ENCODE data around the gene S100A10.

The S100A10 gene

GRCh38 chr1:151976858-151977257 is 16.8 kb downstream of the S100A10 start:
- peak; percentile 62 for ATAC-seq
- TF ChIP-seq ZFP3 (CRISPR knock-in tag; IDR thresholded peaks at IDR 0.05) (0 out of 2 replicates have a peak, but pooled peaks have one; percentile 43), ZC3H10 (CRISPR knock-in tag; IDR thresholded peaks at IDR 0.05) (0 out of 2 replicates have a peak, but pooled peaks have one; percentile 1), ZNF565 (CRISPR knock-in tag; conservative IDR thresholded peaks at IDR 0.05; ENCODE audit: low read depth) (no peak), ZNF8 (CRISPR knock-in tag; IDR thresholded peaks at IDR 0.05) (no peak), GLIS3 (CRISPR knock-in tag; IDR thresholded peaks at IDR 0.05) (no peak), ISL1 (CRISPR knock-in tag; IDR thresholded peaks at IDR 0.05) (no peak), OSR1 (CRISPR knock-in tag; IDR thresholded peaks at IDR 0.05) (no peak), SNAI2 (CRISPR knock-in tag; IDR thresholded peaks at IDR 0.05) (no peak), TCF4 (CRISPR knock-in tag; IDR thresholded peaks at IDR 0.05; ENCODE audit: borderline replicate concordance) (no peak)
- TF ChIP-seq, protein P1, sequence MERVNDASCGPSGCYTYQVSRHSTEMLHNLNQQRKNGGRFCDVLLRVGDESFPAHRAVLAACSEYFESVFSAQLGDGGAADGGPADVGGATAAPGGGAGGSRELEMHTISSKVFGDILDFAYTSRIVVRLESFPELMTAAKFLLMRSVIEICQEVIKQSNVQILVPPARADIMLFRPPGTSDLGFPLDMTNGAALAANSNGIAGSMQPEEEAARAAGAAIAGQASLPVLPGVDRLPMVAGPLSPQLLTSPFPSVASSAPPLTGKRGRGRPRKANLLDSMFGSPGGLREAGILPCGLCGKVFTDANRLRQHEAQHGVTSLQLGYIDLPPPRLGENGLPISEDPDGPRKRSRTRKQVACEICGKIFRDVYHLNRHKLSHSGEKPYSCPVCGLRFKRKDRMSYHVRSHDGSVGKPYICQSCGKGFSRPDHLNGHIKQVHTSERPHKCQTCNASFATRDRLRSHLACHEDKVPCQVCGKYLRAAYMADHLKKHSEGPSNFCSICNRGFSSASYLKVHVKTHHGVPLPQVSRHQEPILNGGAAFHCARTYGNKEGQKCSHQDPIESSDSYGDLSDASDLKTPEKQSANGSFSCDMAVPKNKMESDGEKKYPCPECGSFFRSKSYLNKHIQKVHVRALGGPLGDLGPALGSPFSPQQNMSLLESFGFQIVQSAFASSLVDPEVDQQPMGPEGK (CRISPR knock-in tag; IDR thresholded peaks at IDR 0.05; ENCODE audit: borderline replicate concordance), result no peak

GRCh38 chr1:151976015-151976343 is 17.7 kb downstream of the S100A10 start:
- ATAC-seq, result no peak
- TF ChIP-seq, protein P2, sequence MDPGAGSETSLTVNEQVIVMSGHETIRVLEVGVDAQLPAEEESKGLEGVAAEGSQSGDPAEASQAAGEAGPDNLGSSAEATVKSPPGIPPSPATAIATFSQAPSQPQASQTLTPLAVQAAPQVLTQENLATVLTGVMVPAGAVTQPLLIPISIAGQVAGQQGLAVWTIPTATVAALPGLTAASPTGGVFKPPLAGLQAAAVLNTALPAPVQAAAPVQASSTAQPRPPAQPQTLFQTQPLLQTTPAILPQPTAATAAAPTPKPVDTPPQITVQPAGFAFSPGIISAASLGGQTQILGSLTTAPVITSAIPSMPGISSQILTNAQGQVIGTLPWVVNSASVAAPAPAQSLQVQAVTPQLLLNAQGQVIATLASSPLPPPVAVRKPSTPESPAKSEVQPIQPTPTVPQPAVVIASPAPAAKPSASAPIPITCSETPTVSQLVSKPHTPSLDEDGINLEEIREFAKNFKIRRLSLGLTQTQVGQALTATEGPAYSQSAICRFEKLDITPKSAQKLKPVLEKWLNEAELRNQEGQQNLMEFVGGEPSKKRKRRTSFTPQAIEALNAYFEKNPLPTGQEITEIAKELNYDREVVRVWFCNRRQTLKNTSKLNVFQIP (CRISPR knock-in tag; IDR thresholded peaks at IDR 0.05; ENCODE audit: borderline replicate concordance, low read depth), result no peak
- TF ChIP-seq ZFP3 (CRISPR knock-in tag; IDR thresholded peaks at IDR 0.05), result no peak

- ATAC-seq, result no peak
- no peak for TF ChIP-seq ZNF565 (CRISPR knock-in tag; conservative IDR thresholded peaks at IDR 0.05; ENCODE audit: low read depth)
- TF ChIP-seq PPARA (CRISPR knock-in tag; IDR thresholded peaks at IDR 0.05; ENCODE audit: borderline replicate concordance), result no peak
- TF ChIP-seq TCF4 (CRISPR knock-in tag; IDR thresholded peaks at IDR 0.05; ENCODE audit: borderline replicate concordance), result no peak
- no peak for TF ChIP-seq ZFP3 (CRISPR knock-in tag; IDR thresholded peaks at IDR 0.05)
Measured at GRCh38 chr1:151975311-151976014, 18.2 kb downstream of the S100A10 start.

DNA sequence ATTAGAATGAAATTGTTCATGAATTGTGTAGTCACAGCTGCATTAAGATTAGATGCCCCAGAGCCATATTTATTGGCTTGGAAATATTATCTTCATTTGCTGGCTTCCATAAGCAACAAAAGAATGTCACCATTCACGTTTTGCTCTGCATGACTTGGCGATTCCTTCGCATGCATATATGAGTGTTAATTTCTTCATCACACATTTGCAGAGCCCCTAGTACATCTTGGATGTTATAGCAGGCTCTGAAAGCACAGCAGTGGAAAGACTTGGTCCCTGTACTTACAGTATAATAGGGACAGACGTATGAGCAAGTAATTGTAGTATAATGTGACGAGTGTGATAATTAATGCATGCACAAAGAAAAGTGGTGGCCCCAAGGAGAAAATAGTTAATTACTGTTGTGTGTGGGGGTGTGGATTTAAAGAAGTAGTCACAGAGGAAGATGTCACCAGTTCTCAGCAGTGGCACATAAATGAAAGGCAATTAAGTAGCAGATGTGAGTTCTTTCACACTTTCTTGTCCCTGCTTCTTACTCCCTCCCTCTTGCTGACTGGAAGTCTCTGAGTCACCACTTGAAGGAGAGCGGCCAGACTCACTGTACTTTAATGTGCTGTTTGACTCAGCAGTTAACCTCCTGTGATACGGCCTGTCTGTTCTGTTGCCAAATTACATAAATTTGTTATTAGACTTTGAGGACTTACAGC is 21.0 kb downstream of the S100A10 start:
- peak; percentile 77 for ATAC-seq
- no peak for TF ChIP-seq TSHZ2 (CRISPR knock-in tag; IDR thresholded peaks at IDR 0.05)
- 0 out of 2 replicates have a peak, but pooled peaks have one; percentile 64 for TF ChIP-seq RARB (CRISPR knock-in tag; IDR thresholded peaks at IDR 0.05)
- TF ChIP-seq GLIS3 (CRISPR knock-in tag; IDR thresholded peaks at IDR 0.05), result no peak
- TF ChIP-seq TOX (CRISPR knock-in tag; IDR thresholded peaks at IDR 0.05; ENCODE audit: borderline replicate concordance), result peak; percentile 92; the same call in 1 of the 2 replicates
- TF ChIP-seq ZC3H10 (CRISPR knock-in tag; IDR thresholded peaks at IDR 0.05), result peak; percentile 97

- TF ChIP-seq GLIS3 (CRISPR knock-in tag; IDR thresholded peaks at IDR 0.05) (no peak), PPARA (CRISPR knock-in tag; IDR thresholded peaks at IDR 0.05; ENCODE audit: borderline replicate concordance) (no peak), BACH2 (CRISPR knock-in tag; IDR thresholded peaks at IDR 0.05; ENCODE audit: borderline replicate concordance) (no peak), TSHZ2 (CRISPR knock-in tag; IDR thresholded peaks at IDR 0.05) (no peak), CSRNP3 (CRISPR knock-in tag; IDR thresholded peaks at IDR 0.05) (no peak), ESRRG (CRISPR knock-in tag; IDR thresholded peaks at IDR 0.05) (no peak), ZNF565 (CRISPR knock-in tag; conservative IDR thresholded peaks at IDR 0.05; ENCODE audit: low read depth) (no peak), CSDC2 (CRISPR knock-in tag; IDR thresholded peaks at IDR 0.05) (no peak), SNAI2 (CRISPR knock-in tag; IDR thresholded peaks at IDR 0.05) (no peak), ZNF70 (CRISPR knock-in tag; IDR thresholded peaks at IDR 0.05) (no peak), ZFP30 (CRISPR knock-in tag; IDR thresholded peaks at IDR 0.05) (no peak), RARB (CRISPR knock-in tag; IDR thresholded peaks at IDR 0.05) (no peak), ISL1 (CRISPR knock-in tag; IDR thresholded peaks at IDR 0.05) (no peak), TCF4 (CRISPR knock-in tag; IDR thresholded peaks at IDR 0.05; ENCODE audit: borderline replicate concordance) (no peak)
Measured at GRCh38 chr1:151970626-151971025, 23.0 kb downstream of the S100A10 start.

More at GRCh38 chr1:151970626-151971025, 23.0 kb downstream of the S100A10 start:
- no peak for ATAC-seq
